NCI-H1105 (cell line): ENCODE results near the gene LMX1B.
A peak's percentile ranks its signal among the peaks of the same experiment; 100 is the strongest.
"Not testable (repeated sequence)": the region's sequence is repeated elsewhere in the genome, so short reads cannot be mapped to it uniquely, and the experiment has no call there.

Experiments
- DNase-seq: peaks from one replicate; lab custom pipeline; 2025; lab: John Stamatoyannopoulos, UW

LMX1B gene

GRCh38 chr9:126613651-126614050 is at the start of gene LMX1B:
TSS of gene LMX1B (plus strand) at chr9:126613928. CDS start at chr9:126614450, 522 bp downstream.
- peak; percentile 32 for DNase-seq

- DNase-seq: no peak
Observed at GRCh38 chr9:126564128-126564527, 49.6 kb upstream of the LMX1B start.

- no peak for DNase-seq
Observed at GRCh38 chr9:126564716-126565115, 49.0 kb upstream of the LMX1B start.

- DNase-seq: no peak
Observed at GRCh38 chr9:126565336-126566128, 48.2 kb upstream of the LMX1B start.

- DNase-seq: no peak
Observed at GRCh38 chr9:126569036-126569435, 44.7 kb upstream of the LMX1B start.

- no peak for DNase-seq
Observed at GRCh38 chr9:126578029-126578428, 35.7 kb upstream of the LMX1B start.

- DNase-seq: not testable (repeated sequence)
Observed at GRCh38 chr9:126580319-126580718, 33.4 kb upstream of the LMX1B start.

GRCh38 chr9:126581893-126582292 is 31.8 kb upstream of the LMX1B start:
- no peak for DNase-seq

GRCh38 chr9:126582427-126582826 is 31.3 kb upstream of the LMX1B start:
- DNase-seq: no peak

GRCh38 chr9:126583144-126583760 is 30.5 kb upstream of the LMX1B start:
- DNase-seq: no peak

- no peak for DNase-seq
Observed at GRCh38 chr9:126584611-126585010, 29.1 kb upstream of the LMX1B start.

- no peak for DNase-seq
Observed at GRCh38 chr9:126586236-126586635, 27.5 kb upstream of the LMX1B start.

- DNase-seq: peak; percentile 10
Observed at GRCh38 chr9:126587187-126588185, 26.2 kb upstream of the LMX1B start.

GRCh38 chr9:126588491-126589168 is 25.1 kb upstream of the LMX1B start:
- DNase-seq: no peak

- DNase-seq: no peak
Observed at GRCh38 chr9:126589349-126589748, 24.4 kb upstream of the LMX1B start.

- no peak for DNase-seq
Observed at GRCh38 chr9:126591083-126591482, 22.6 kb upstream of the LMX1B start.

GRCh38 chr9:126591922-126592321 is 21.8 kb upstream of the LMX1B start:
- DNase-seq: peak; percentile 8

GRCh38 chr9:126592461-126592860 is 21.3 kb upstream of the LMX1B start:
- DNase-seq: no peak

GRCh38 chr9:126595982-126596381 is 17.7 kb upstream of the LMX1B start:
- no peak for DNase-seq

GRCh38 chr9:126599047-126599650 is 14.6 kb upstream of the LMX1B start:
- DNase-seq: no peak
